Activated T-cell treated with anti-CD3 and anti-CD28 coated beads for 4 hours (primary cell): ENCODE results near the gene RELB.
A peak's percentile ranks its signal among the peaks of the same experiment; 100 is the strongest.

Source experiments
- DNase-seq: peaks from one replicate; pipeline ENCODE4 v3.0.0-alpha.2; 2020

Gene RELB

GRCh38 chr19:45025264-45025663 lies 24.0 kb downstream of the RELB start:
- no peak for DNase-seq

DNA sequence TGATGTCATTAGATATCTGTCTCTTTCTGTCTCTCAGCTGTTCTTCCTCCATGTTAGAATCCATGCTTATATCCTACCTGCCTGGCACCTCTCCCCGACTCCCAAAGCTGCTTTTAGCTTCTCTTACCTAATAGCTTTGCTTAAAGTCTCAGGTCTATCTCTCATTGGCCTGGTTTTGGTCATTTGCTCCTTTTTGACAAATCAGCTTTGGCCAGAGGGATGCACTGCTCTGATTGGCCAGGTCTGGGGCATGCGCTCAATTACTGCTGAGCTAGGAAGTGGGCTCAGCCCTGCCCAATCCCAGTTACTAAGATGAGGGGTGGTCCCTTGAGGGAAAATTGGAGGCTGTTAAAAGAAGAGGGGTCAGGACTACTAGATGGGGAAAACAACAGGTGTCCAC lies 26.1 kb downstream of the RELB start:
- DNase-seq: no peak

DNA sequence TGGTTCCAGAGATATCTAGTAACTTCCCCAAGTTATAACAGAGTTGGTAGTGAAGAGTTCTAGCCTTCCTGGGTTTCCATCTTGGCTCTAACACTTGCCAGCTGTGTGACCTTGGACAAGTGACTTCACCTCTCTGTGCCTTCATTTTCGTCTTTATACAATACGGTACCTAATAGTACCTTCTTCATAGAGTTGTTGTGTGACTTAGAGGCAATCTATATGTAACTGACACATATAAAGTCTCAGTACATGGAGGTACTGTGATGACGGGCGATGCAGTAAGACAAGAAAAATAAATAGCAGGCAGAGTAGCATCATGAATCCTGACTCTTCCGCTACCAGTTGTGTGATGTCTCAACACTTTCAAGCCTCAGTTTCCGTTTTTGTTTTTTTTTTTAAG lies 29.6 kb downstream of the RELB start:
- no peak for DNase-seq

GRCh38 chr19:45032421-45032820 lies 31.2 kb downstream of the RELB start:
- no peak for DNase-seq

GRCh38 chr19:45035755-45036154 lies 34.5 kb downstream of the RELB start:
- no peak for DNase-seq

DNA sequence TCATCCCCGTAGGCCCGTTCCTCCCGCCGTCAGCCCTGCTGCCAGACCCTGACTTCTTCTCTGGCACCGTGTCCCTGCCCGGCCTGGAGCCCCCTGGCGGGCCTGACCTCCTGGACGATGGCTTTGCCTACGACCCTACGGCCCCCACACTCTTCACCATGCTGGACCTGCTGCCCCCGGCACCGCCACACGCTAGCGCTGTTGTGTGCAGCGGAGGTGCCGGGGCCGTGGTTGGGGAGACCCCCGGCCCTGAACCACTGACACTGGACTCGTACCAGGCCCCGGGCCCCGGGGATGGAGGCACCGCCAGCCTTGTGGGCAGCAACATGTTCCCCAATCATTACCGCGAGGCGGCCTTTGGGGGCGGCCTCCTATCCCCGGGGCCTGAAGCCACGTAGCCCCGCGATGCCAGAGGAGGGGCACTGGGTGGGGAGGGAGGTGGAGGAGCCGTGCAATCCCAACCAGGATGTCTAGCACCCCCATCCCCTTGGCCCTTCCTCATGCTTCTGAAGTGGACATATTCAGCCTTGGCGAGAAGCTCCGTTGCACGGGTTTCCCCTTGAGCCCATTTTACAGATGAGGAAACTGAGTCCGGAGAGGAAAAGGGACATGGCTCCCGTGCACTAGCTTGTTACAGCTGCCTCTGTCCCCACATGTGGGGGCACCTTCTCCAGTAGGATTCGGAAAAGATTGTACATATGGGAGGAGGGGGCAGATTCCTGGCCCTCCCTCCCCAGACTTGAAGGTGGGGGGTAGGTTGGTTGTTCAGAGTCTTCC lies 36.3 kb downstream of the RELB start:
- DNase-seq: no peak

DNA sequence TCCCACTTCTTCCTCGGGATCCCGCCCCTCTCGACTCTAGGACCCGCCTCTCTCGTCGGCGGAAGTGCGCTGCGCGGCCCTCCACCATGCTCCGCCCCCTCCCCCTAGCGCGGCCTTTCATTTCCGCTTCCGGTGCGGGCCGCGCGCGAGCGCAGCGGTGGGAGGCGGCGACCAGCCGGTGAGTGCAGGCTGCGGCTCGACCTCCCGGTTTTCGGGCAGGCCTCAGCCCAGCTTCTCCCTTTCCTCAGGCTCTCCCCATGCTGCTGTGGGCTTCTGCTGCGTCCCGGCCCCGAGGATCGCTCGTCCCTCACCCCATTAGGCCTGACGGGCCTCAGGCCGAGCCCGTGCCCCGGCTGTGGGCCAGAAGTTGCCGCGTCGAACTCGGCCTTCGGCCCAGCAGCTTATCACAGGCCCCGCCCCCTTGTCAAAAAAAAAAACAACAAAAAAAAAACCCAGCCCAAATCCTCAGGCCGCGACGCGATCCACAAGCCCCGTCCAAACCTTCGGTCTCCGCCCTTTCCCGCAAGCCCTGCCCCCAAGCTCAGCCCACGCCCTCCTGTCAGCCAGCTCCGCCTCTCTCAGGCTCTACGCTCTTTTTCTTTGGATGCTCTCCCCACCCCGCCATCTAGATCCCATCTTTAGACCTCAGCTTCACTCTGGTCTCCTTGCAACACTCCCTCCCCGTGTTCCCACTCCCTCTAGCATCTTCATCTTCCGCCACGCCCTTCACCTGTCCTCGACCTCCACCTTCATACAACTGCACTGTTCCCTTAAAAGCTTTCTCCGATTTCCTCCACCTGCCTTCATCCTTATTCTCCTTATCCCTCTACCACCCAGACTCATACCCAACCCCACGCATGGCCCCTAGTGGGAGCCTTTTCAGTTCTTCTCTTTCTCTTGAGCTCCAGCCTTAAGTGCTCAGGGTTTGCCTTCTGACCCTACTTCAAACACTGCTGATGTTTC lies 37.9 kb downstream of the RELB start, which contains the start of gene CLASRP:
TSS of gene CLASRP (plus strand) at position 115 of the 963 bp plus-strand sequence. CDS start 1,168 bp downstream, outside the sequence.
- peak; percentile 86 for DNase-seq

DNA sequence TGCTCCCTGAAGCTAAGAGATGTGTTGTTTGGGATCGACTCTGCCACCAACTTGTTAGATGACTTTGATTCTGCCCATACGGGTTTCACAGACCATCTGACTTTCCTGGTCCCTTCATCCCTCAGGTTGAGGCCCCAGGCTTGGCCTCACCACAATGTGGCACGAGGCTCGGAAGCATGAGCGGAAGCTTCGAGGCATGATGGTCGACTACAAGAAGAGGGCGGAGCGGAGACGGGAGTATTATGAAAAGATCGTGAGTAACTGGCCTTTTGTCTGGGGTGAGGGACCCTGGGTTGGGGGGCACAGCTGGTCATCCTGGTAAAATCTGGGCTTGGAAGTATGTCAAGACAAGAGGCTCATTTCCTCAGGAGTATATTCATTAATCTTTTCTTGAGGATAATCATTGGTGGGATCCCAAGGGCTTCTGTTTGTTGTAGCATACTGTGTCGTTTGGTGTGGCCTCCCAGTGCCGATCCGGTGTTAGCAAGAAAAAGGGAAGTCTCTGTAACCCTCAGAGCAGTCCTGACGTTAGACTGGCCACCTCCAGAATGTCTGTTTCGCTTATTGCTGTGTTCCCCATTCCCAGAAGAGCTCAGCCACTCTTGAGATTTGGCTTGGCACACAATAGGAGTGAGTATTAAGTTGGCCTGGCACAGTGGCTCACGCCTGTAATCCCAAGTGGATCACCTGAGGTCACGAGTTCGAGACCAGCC lies 39.0 kb downstream of the RELB start:
- DNase-seq: no peak

DNA sequence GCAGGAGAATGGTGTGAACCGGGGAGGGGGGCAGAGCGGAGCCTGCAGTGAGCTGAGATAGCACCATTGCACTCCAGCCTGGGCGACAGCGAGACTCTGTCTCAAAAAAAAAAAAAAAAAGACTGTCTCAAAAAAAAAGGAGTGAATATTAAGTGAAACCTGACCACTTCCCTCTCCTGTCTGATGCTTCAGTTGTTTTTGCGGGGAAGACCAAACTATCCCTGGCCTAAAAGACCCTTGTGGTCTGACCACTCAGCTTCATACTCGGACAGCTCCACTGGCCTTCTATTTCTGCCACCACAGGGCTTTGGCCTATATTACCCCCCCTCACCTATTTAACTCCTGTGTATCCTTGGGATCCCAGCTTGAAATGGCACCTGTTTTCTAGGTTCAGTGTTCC lies 39.9 kb downstream of the RELB start:
- DNase-seq: no peak

GRCh38 chr19:45045671-45046353 lies 44.5 kb downstream of the RELB start:
- no peak for DNase-seq

DNA sequence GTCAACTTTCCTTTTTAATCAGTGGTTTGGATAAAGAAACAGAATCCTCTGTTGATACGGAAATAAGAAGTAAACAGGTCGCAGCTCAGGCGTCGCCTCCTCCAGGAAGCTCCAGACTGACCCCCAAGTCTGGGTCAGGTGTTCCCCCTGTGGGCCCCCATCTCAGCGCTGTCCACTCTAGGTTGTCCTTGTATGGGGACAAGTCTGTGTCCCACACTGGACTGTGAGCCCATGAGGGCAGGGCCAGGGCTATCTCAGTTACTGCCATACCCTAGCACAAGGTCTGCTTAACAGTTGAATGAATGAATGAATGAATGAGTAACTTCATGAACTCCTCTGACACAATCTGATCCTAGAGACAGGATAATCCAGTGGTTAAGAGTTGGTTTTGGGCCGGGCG lies 45.1 kb downstream of the RELB start:
- no peak for DNase-seq

- DNase-seq: no peak
Observed at GRCh38 chr19:45047188-45047797, 46.0 kb downstream of the RELB start.

- DNase-seq: no peak
Observed at GRCh38 chr19:45049073-45049736, 47.9 kb downstream of the RELB start.

DNA sequence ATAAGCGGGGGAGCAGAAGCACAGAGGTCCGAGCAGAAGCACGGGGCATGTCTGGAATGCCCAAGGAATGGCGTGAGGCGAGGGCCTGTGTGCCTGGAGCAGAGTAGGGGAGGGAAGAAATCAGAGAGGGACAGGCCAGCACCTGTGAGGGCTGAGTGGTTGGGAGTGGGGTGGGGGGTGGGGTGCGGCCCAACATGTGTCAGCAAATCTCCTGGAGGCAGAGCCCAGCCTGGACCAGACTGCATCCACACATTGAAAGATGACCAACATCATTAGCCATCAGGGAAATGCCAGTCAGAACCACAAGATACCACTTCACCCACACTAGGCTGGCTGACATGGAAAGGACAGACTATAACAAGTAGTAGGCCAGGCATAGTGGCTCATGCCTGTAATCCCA lies 48.8 kb downstream of the RELB start:
- DNase-seq: no peak

GRCh38 chr19:45051929-45052579 lies 50.8 kb downstream of the RELB start:
- no peak for DNase-seq

DNA sequence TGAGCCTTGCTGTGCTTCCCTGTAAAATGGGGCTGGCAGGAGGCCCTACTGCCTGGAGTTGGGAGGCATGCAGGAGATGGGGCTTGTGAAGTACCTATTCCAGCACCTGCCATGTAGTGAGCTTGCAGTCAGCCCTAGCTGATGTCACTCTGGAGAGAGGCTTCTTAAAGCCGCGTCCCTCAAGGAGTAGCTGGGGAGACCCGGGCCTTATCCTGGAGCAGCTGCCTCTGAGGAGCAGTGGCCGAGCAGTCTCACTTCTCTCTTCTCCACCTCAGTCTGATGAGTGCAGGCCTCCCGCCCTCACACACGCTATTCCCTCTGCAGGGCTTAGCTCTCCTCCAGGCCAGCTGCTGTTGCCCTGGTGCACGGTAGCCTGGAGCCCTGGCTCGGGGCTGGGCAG lies 55.6 kb downstream of the RELB start:
- DNase-seq: no peak

- DNase-seq: no peak
Observed at GRCh38 chr19:45057444-45057843, 56.2 kb downstream of the RELB start.

GRCh38 chr19:45058622-45059159 lies 57.4 kb downstream of the RELB start:
- DNase-seq: no peak

- peak; percentile 74 for DNase-seq
Observed at GRCh38 chr19:45059258-45059965, 58.1 kb downstream of the RELB start.

- DNase-seq: no peak
Observed at GRCh38 chr19:45061965-45062364, 60.7 kb downstream of the RELB start.
